K562 treated with DMSO at 1 percent for 24 hours (cell line): Measurements from ENCODE around the gene DHX16. TPM values are rescaled to one million over a fixed set of nuclear protein-coding genes. Genes with fewer than 3 reads are reported as not detected.

Experiments
- total RNA-seq: library from RNA; unstranded; fragments of 300-600 nt; gene quantifications from 2 replicates; pipeline ENCODE4 v1.2.3, GENCODE V29; 2022; ENCODE audit warnings: low read depth; ENCODE audit not compliant: insufficient read depth

The DHX16 gene
- 65.7 and 68.2 TPM in 2 replicates for total RNA-seq

GRCh38 chr6:30672445-30673253 is at the start of gene DHX16:
Gene DHX16, minus strand, starts transcription at chr6:30673006. Its CDS starts 165 bp downstream, at chr6:30672841.

GRCh38 chr6:30719791-30720737 is 47.3 kb upstream of the DHX16 start, which contains the start of gene TUBB:
Gene TUBB, plus strand, starts transcription at chr6:30720352. Its CDS starts 155 bp downstream, at chr6:30720507.

GRCh38 chr6:30717129-30717844 is 44.5 kb upstream of the DHX16 start, which contains the start of gene MDC1:
Gene MDC1, minus strand, starts transcription at chr6:30717281. Its CDS starts 2,106 bp downstream, at chr6:30715175.

GRCh38 chr6:30690403-30691207 is 17.8 kb upstream of the DHX16 start, which contains the start of gene NRM:
Gene NRM, minus strand, starts transcription at chr6:30690984. Its CDS starts 10 bp downstream, at chr6:30690974.

GRCh38 chr6:30686009-30686907 is 13.5 kb upstream of the DHX16 start, which contains the start of gene PPP1R18:
Gene PPP1R18, minus strand, starts transcription at chr6:30686645. Its CDS starts 627 bp downstream, at chr6:30686018.

GRCh38 chr6:30646450-30647241 is 26.2 kb downstream of the DHX16 start, which contains the start of gene C6orf136:
Gene C6orf136, plus strand, starts transcription at chr6:30647133. Its CDS starts 99 bp downstream, at chr6:30647232.

GRCh38 chr6:30626484-30627366 is 46.1 kb downstream of the DHX16 start, which contains the start of gene ATAT1:
Gene ATAT1, plus strand, starts transcription at chr6:30626874.

GRCh38 chr6:30617565-30618269 is 55.1 kb downstream of the DHX16 start, which contains the start of gene MRPS18B:
Gene MRPS18B, plus strand, starts transcription at chr6:30617840. Its CDS starts 26 bp downstream, at chr6:30617866.

GRCh38 chr6:30616811-30617564 is 55.8 kb downstream of the DHX16 start, which contains the start of gene PPP1R10:
Gene PPP1R10, minus strand, starts transcription at chr6:30617243. Its CDS starts 7,299 bp downstream, at chr6:30609944.

Other genes with a start within 250 kb of the DHX16 start
- 146 and 147 TPM in 2 replicates for gene HLA-E, start 183.5 kb downstream of the DHX16 start, total RNA-seq
- gene GNL1, start 116.5 kb downstream of the DHX16 start, total RNA-seq, result 76.2 and 79.9 TPM in 2 replicates
- 14.6 and 16.6 TPM in 2 replicates for gene PRR3, start 115.7 kb downstream of the DHX16 start, total RNA-seq
- 119 and 123 TPM in 2 replicates for gene ABCF1, start 101.6 kb downstream of the DHX16 start, total RNA-seq
- 26.3 and 30.3 TPM in 2 replicates for gene PPP1R10, start 55.8 kb downstream of the DHX16 start, total RNA-seq
- 89.5 and 94.7 TPM in 2 replicates for gene MRPS18B, start 55.2 kb downstream of the DHX16 start, total RNA-seq
- gene ATAT1, start 46.1 kb downstream of the DHX16 start, total RNA-seq, result 1.4 and 2.2 TPM in 2 replicates
- gene C6orf136, start 25.9 kb downstream of the DHX16 start, total RNA-seq, result 37.5 and 39.4 TPM in 2 replicates
- gene PPP1R18, start 13.6 kb upstream of the DHX16 start, total RNA-seq, result 145 and 155 TPM in 2 replicates
- gene NRM, start 18.0 kb upstream of the DHX16 start, total RNA-seq, result 30.7 and 32.7 TPM in 2 replicates
- gene MDC1, start 44.3 kb upstream of the DHX16 start, total RNA-seq, result 64.8 and 67.6 TPM in 2 replicates
- 1,630 and 1,662 TPM in 2 replicates for gene TUBB, start 47.3 kb upstream of the DHX16 start, total RNA-seq
- 309 and 334 TPM in 2 replicates for gene FLOT1, start 69.7 kb upstream of the DHX16 start, total RNA-seq
- gene IER3, start 71.5 kb upstream of the DHX16 start, total RNA-seq, result 187 and 201 TPM in 2 replicates
- 79.0 and 87.6 TPM in 2 replicates for gene DDR1, start 211.5 kb upstream of the DHX16 start, total RNA-seq
- 43.0 and 44.3 TPM in 2 replicates for gene GTF2H4, start 235.2 kb upstream of the DHX16 start, total RNA-seq
- gene VARS2, start 241.2 kb upstream of the DHX16 start, total RNA-seq, result 59.2 and 63.7 TPM in 2 replicates